Liver (tissue), 9 donors: ENCODE data around the gene PNMA1. TPM values are rescaled to one million over a fixed set of nuclear protein-coding genes. Genes with fewer than 3 reads are reported as not detected.

Source experiments
- DNase-seq: peaks from one replicate; pipeline ENCODE4 v3.0.0-alpha.2; 2017; ENCODE audit warnings: low spot score
- H3K27ac ChIP-seq, 2 donors: one replicate each; pipeline ENCODE4 v1.7.0; 2013; ENCODE audit warnings: inconsistent platforms in 2 of 2, low read length in 2 of 2, control low read depth in 1 of 2, low read depth in 1 of 2, mild to moderate bottlenecking in 1 of 2
- H3K27me3 ChIP-seq, 4 donors: one replicate each; pipeline versions ENCODE4 v1.6.1 to v1.7.0; 2013; ENCODE audit warnings: low read length in 3 of 4, inconsistent platforms in 1 of 4, mild to moderate bottlenecking in 1 of 4, moderate library complexity in 1 of 4; ENCODE audit not compliant: control insufficient read depth in 4 of 4, insufficient read depth in 4 of 4
- H3K36me3 ChIP-seq, 4 donors: one replicate each; pipeline versions ENCODE4 v1.6.1 to v1.7.0; 2013; ENCODE audit warnings: low read length in 3 of 4, mild to moderate bottlenecking in 3 of 4, low read depth in 1 of 4, moderate library complexity in 1 of 4; ENCODE audit not compliant: control insufficient read depth in 4 of 4, insufficient read depth in 3 of 4
- H3K4me1 ChIP-seq, 4 donors: one replicate each; pipeline versions ENCODE4 v1.6.1 to v1.7.0; 2013; ENCODE audit warnings: low read length in 3 of 4, mild to moderate bottlenecking in 3 of 4, moderate library complexity in 1 of 4; ENCODE audit not compliant: control insufficient read depth in 4 of 4, insufficient read depth in 4 of 4
- H3K4me3 ChIP-seq, 3 donors: one replicate each; pipeline versions ENCODE4 v1.6.1 to v1.7.0; 2013; ENCODE audit warnings: low read length in 3 of 3, control low read depth in 1 of 3, low read depth in 1 of 3, mild to moderate bottlenecking in 1 of 3
- H3K9ac ChIP-seq, 2 donors: one replicate each; pipeline ENCODE4 v1.7.0; 2013; ENCODE audit warnings: low read length in 2 of 2, mild to moderate bottlenecking in 2 of 2, moderate library complexity in 2 of 2, control low read depth in 1 of 2, low read depth in 1 of 2
- H3K9me3 ChIP-seq, 4 donors: one replicate each; pipeline versions ENCODE4 v1.6.1 to v1.7.0; 2013; ENCODE audit warnings: low read length in 3 of 4; ENCODE audit not compliant: control insufficient read depth in 4 of 4
- CTCF ChIP-seq: fragments of 150-350 bp; IDR thresholded peaks from 2 replicates; pipeline ENCODE4 v1.5.1; 2017; ENCODE audit warnings: improper control_type of control experiment, low read depth, low read length; ENCODE audit not compliant: missing input control
- EGR1 ChIP-seq, 2 donors: IDR thresholded peaks; 2 replicates each; pipeline ENCODE4 v1.6.1; 2016 to 2018; ENCODE audit warnings: antibody characterized with exemption in 2 of 2, low read depth in 2 of 2
- FOXA1 ChIP-seq: IDR thresholded peaks from 2 replicates; pipeline ENCODE4 v1.6.1; 2016; ENCODE audit warnings: antibody characterized with exemption
- GABPA ChIP-seq, 2 donors: IDR thresholded peaks in 1 of 2; conservative IDR thresholded peaks in 1 of 2; 2 replicates each; pipeline ENCODE4 v1.6.1; 2016; ENCODE audit warnings: antibody characterized with exemption in 2 of 2, mild to moderate bottlenecking in 1 of 2, moderate library complexity in 1 of 2
- HNF4G ChIP-seq: IDR thresholded peaks from 2 replicates; pipeline ENCODE4 v1.6.1; 2016; ENCODE audit warnings: antibody characterized with exemption
- NR2F2 ChIP-seq: IDR thresholded peaks from 2 replicates; pipeline ENCODE4 v1.6.1; 2016; ENCODE audit warnings: antibody characterized with exemption
- RAD21 ChIP-seq, 2 donors: IDR thresholded peaks; 2 replicates each; pipeline ENCODE4 v1.6.1; 2016; ENCODE audit warnings: antibody characterized with exemption in 2 of 2, mild to moderate bottlenecking in 2 of 2
- REST ChIP-seq: IDR thresholded peaks from 2 replicates; pipeline ENCODE4 v1.6.1; 2016; ENCODE audit warnings: antibody characterized with exemption, mild to moderate bottlenecking
- TAF1 ChIP-seq: conservative IDR thresholded peaks from 2 replicates; pipeline ENCODE4 v1.6.1; 2016; ENCODE audit warnings: antibody characterized with exemption, mild to moderate bottlenecking
- ZBTB33 ChIP-seq: IDR thresholded peaks from 2 replicates; pipeline ENCODE4 v1.6.1; 2016; ENCODE audit warnings: antibody characterized with exemption
- WGBS: extraction: QIAGEN DNeasy Blood & Tissue Kit; methylation state at CpG from one replicate; pipeline ENCODE4 v1.1.7; 2013; 5-methylcytosine and 5-hydroxymethylcytosine counted together
- polyA plus RNA-seq, 2 donors: library from polyadenylated mRNA; stranded (reverse) in 1 of 2; unstranded in 1 of 2; fragments of 200-250 nt in 1 of 2; fragments of >200 nt in 1 of 2; fragmentation: Nextera tagmentation in 1 of 2; extraction: Ambion mirVana in 1 of 2; gene quantifications; one replicate each; pipeline versions ENCODE4 v1.2.1 to v1.2.3, GENCODE V29; 2013 to 2015
- total RNA-seq, 2 donors: library from RNA; depleted of rRNA; stranded (reverse); fragments of >200 nt; gene quantifications; one replicate each; pipeline ENCODE4 v1.2.3, GENCODE V29; 2014
- donor health status: healthy.
- donor health status: healthy.
- donor health status: healthy.
- donor health status: healthy.
- donor health status: healthy.

PNMA1 gene
- total and polyA plus RNA-seq, 4 donors, result 2.3 to 10.4 (median 3.4) TPM

GRCh38 chr14:73674986-73675385 lies 39.2 kb downstream of the PNMA1 start:
- Histone ChIP-seq H3K9me3 (no peaks in the 10 kb centered on the region), H3K27ac (no peak overlapping the region), H3K4me1 (no peaks in the 10 kb centered on the region), H3K9ac (no peak overlapping the region), H3K27me3 (no peaks in the 10 kb centered on the region), H3K4me3 (no peak overlapping the region), H3K36me3 (peaks cover 0 to 3% (median under 1%) of the 10 kb centered on the region in 4 donors)
- WGBS, result 93% methylated on average over 3 of the region's 3 CpGs
- no peak for DNase-seq
- TF ChIP-seq EGR1 (IDR thresholded peaks at IDR 0.05; ENCODE audit: low read depth in 2 of 2), result no peak

- TF ChIP-seq HNF4G, result no peak
Measured at GRCh38 chr14:73667854-73668253, 46.3 kb downstream of the PNMA1 start.

GRCh38 chr14:73666583-73666982 lies 47.6 kb downstream of the PNMA1 start:
- Histone ChIP-seq H3K36me3 (no peaks in the 10 kb centered on the region), H3K27me3 (no peaks in the 10 kb centered on the region), H3K4me3 (no peak overlapping the region), H3K27ac (no peak overlapping the region), H3K9me3 (no peaks in the 10 kb centered on the region), H3K4me1 (no peaks in the 10 kb centered on the region), H3K9ac (no peak overlapping the region)
- TF ChIP-seq CTCF (no peak), RAD21 (IDR thresholded peaks at IDR 0.05) (no peak), GABPA (IDR thresholded peaks at IDR 0.05 in 1 of 2, conservative IDR thresholded peaks at IDR 0.05 in 1 of 2) (no peak), EGR1 (IDR thresholded peaks at IDR 0.05; ENCODE audit: low read depth in 2 of 2) (no peak), FOXA1 (no peak), NR2F2 (no peak), ZBTB33 (no peak), REST (no peak), HNF4G (no peak), TAF1 (no peak)
- no peak for DNase-seq
- 90% methylated on average over 5 of the region's 5 CpGs for WGBS

More at GRCh38 chr14:73667854-73668253, 46.3 kb downstream of the PNMA1 start:
- Histone ChIP-seq H3K36me3 (peaks cover 0 to 2% (median 0%) of the 10 kb centered on the region in 4 donors), H3K4me3 (no peak overlapping the region), H3K27ac (no peak overlapping the region), H3K4me1 (no peaks in the 10 kb centered on the region), H3K27me3 (no peaks in the 10 kb centered on the region), H3K9me3 (no peaks in the 10 kb centered on the region), H3K9ac (no peak overlapping the region)
- no peak for DNase-seq
- WGBS, result 93% methylated on average over 3 of the region's 3 CpGs
